Epidermal melanocyte (primary cell): ENCODE data around the gene HOXA6.

ENCODE experiments used
- DNase-seq: peaks from one replicate; pipeline ENCODE4 v3.0.0; 2011; ENCODE audit warnings: low spot score; ENCODE audit not compliant: insufficient read length

The HOXA6 gene

GRCh38 chr7:27147199-27148030, at the start of gene HOXA6:
HOXA6 (minus strand) TSS chr7:27147774; CDS start chr7:27147749, 25 bp downstream.
- DNase-seq = no peak

- DNase-seq = peak; percentile 89
Observed at GRCh38 chr7:27196287-27196767, 48.8 kb upstream of the HOXA6 start.

- DNase-seq = no peak
Observed at GRCh38 chr7:27194686-27195379, 47.3 kb upstream of the HOXA6 start.

- DNase-seq = no peak
Observed at GRCh38 chr7:27194002-27194352, 46.4 kb upstream of the HOXA6 start.

GRCh38 chr7:27193335-27194001, 45.9 kb upstream of the HOXA6 start:
- DNase-seq = no peak

- no peak for DNase-seq
Observed at GRCh38 chr7:27192546-27193334, 45.2 kb upstream of the HOXA6 start.

GRCh38 chr7:27191833-27192545, 44.4 kb upstream of the HOXA6 start:
- DNase-seq = no peak

GRCh38 chr7:27191161-27191731, 43.7 kb upstream of the HOXA6 start:
- DNase-seq = no peak

- DNase-seq = no peak
Observed at GRCh38 chr7:27189997-27190748, 42.6 kb upstream of the HOXA6 start.

- no peak for DNase-seq
Observed at GRCh38 chr7:27189295-27189996, 41.9 kb upstream of the HOXA6 start.

GRCh38 chr7:27188386-27189294, 41.1 kb upstream of the HOXA6 start:
- no peak for DNase-seq

GRCh38 chr7:27187475-27188385, 40.2 kb upstream of the HOXA6 start:
- DNase-seq = no peak

- DNase-seq = no peak
Observed at GRCh38 chr7:27186668-27187474, 39.3 kb upstream of the HOXA6 start.

- DNase-seq = no peak
Observed at GRCh38 chr7:27185854-27186667, 38.5 kb upstream of the HOXA6 start.
